ENCODE results near the gene MFF. TPM values are rescaled to one million over a fixed set of nuclear protein-coding genes. Genes with fewer than 3 reads are reported as not detected.

MFF gene, protein sequence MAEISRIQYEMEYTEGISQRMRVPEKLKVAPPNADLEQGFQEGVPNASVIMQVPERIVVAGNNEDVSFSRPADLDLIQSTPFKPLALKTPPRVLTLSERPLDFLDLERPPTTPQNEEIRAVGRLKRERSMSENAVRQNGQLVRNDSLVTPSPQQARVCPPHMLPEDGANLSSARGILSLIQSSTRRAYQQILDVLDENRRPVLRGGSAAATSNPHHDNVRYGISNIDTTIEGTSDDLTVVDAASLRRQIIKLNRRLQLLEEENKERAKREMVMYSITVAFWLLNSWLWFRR
- total RNA-seq (10 to 100 TPM; 63.8 to 80.3 (median 70.2) TPM), polyA plus RNA-seq (100 to 1,000 TPM in 2 of 3 donors, 10 to 100 TPM in 1; 75.0 to 143 (median 116) TPM)
- long read RNA-seq, donor 1, transcript MFF-204 (11 exons, 2,186 nt): major isoform, 29 of 71 reads
- long read RNA-seq, donor 1, partial matches to known transcripts: 3 of 71 reads
- long read RNA-seq, donor 1, other reads (novel, unspliced or antisense): 33 of 71 reads
- long read RNA-seq, donor 2, transcript MFF-201 (9 exons, 2,004 nt): minor isoform, 5 of 184 reads
- long read RNA-seq, donor 2, transcript MFF-204 (11 exons, 2,186 nt): major isoform, 47 of 184 reads
- long read RNA-seq, donor 2, partial matches to known transcripts: 4 of 184 reads
- long read RNA-seq, donor 2, other reads (novel, unspliced or antisense): 117 of 184 reads

DNA sequence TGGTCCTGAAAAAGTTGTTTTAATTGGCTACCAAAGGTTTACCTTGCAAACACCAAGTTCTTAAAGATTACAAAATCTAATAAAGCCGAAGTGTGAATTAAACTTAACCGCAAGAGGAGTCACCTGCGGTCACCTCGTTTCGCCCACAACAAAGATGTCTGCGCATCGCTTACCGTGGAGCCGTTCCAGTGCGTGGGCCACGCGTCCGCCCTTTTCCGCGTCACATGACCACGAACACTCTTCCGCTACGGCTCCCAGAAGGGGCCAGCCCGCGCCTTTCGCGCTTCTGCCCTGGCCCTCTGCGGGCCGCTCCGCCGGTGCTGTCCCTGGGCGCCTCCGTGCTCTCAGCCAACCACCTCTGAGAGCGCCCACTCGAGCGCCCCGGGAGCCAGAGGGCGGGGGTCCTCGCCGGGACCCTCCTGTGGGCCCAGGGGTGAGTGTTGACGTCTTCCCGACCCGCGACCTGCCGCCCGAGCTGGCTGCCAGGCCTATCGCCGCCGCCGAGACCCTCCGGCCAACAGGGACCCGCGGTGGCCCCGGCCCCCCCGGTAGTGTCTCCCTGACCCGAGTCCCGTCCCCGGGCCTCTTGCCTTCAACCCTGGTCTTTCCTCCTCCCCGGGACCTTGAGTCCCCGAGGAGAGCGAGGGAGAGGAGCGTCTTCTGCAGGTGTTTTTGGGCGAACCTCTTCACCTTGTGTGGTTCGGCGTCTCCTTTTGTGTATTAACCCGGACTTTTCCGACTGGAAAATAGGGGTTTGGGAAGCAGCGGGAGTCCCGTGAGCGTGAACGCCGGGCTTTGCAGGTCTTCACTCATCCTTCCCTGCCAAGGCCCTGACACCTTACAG lies at the start of gene MFF:
MFF (plus strand) TSS at position 257 of the 844 bp plus-strand sequence. CDS start 5,415 bp downstream, outside the sequence.
- TF ChIP-seq CTCF (IDR thresholded peaks at IDR 0.05): peak; percentile 12
- peak; percentile 99 to 100 (median 99) for ATAC-seq
- peak; percentile 93 to 96 for DNase-seq
- no peaks in the 10 kb centered on the region for H3K9me3 ChIP-seq
- no peaks in the 10 kb centered on the region for H3K27me3 ChIP-seq (ENCODE audit: insufficient read depth in 3 of 3, low read length in 2 of 3)
- H3K4me1 ChIP-seq: peaks cover 15% of the 10 kb centered on the region
- intact Hi-C loops (cut with DNase I): no loop called here
- peaks cover 0 to 19% of the 10 kb centered on the region in 2 donors for H3K36me3 ChIP-seq (ENCODE audit: insufficient read depth in 1 of 2, low read depth in 1 of 2)
- H3K4me3 ChIP-seq: peak within 1 kb of the TSS; percentile 76
- 0 to 11% (median 0%) methylated on average over 51 to 67 of the region's 67 CpGs for WGBS, 3 donors
- H3K27ac ChIP-seq: peak within 1 kb of the TSS; percentile 89

GRCh38 chr2:227280895-227281294 lies 44.2 kb upstream of the MFF start:
- TF ChIP-seq CTCF (IDR thresholded peaks at IDR 0.05): no peak
- H3K4me1 ChIP-seq: no peaks in the 10 kb centered on the region
- DNase-seq: no peak
- intact Hi-C loops (cut with DNase I): no loop called here
- no peak overlapping the region for H3K27ac ChIP-seq
- no peaks in the 10 kb centered on the region for H3K27me3 ChIP-seq (ENCODE audit: insufficient read depth in 3 of 3, low read length in 2 of 3)
- no peak for ATAC-seq
- no peak overlapping the region for H3K4me3 ChIP-seq
- peaks cover 5 to 100% of the 10 kb centered on the region in 2 donors for H3K36me3 ChIP-seq (ENCODE audit: insufficient read depth in 1 of 2, low read depth in 1 of 2)
- H3K9me3 ChIP-seq: no peaks in the 10 kb centered on the region

DNA sequence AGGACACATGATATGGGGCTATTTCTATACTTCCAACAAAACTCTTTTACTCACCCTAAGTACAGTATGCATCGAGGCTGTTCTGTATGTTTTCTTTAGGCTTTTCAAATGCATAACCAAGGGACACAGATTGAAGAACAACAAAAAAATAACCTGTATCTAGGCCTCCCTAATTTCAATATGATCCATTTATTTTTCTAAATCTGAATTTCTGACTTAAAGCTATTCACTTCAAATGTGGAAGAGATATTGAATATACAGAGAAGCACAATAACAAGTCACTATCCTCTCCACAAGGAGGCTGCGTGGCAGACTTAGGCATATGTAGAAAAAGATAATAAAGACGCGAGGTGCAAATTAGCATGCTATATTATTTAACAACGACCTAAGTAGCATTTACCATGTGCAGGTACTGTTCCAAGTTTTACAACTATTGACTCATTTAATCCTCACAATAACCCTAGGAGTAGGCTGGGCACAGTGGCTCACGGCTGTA lies 39.3 kb upstream of the MFF start:
- no peak overlapping the region for H3K27ac ChIP-seq
- 89 to 94% (median 92%) methylated on average over 6 of the region's 6 CpGs for WGBS, 3 donors

More for the DNA sequence above, 39.3 kb upstream of the MFF start:
- no peak for DNase-seq
- Histone ChIP-seq H3K36me3 (ENCODE audit: insufficient read depth in 1 of 2, low read depth in 1 of 2) (peaks cover 7 to 100% of the 10 kb centered on the region in 2 donors), H3K4me1 (no peaks in the 10 kb centered on the region), H3K27me3 (ENCODE audit: insufficient read depth in 3 of 3, low read length in 2 of 3) (no peaks in the 10 kb centered on the region), H3K4me3 (no peak overlapping the region), H3K9me3 (no peaks in the 10 kb centered on the region)
- intact Hi-C loops (cut with DNase I): no loop called here
- no peak for ATAC-seq
- TF ChIP-seq CTCF (IDR thresholded peaks at IDR 0.05): no peak
